Measurements from ENCODE around the gene KBTBD4.
"Not testable (repeated sequence)": the region's sequence is repeated elsewhere in the genome, so short reads cannot be mapped to it uniquely, and the experiment has no call there.

Gene KBTBD4

GRCh38 chr11:47589977-47590861 lies 11.4 kb upstream of the KBTBD4 start:
- DNase-seq (ENCODE audit: low read depth in 3 of 3), result no peak

GRCh38 chr11:47589584-47589976 lies 10.8 kb upstream of the KBTBD4 start:
- DNase-seq (ENCODE audit: low read depth in 3 of 3), result no peak

GRCh38 chr11:47589118-47589517 lies 10.3 kb upstream of the KBTBD4 start:
- DNase-seq (ENCODE audit: low read depth in 3 of 3), result no peak

GRCh38 chr11:47587723-47588326 lies 9.1 kb upstream of the KBTBD4 start:
- DNase-seq (ENCODE audit: low read depth in 3 of 3), result no peak

- DNase-seq (ENCODE audit: low read depth in 3 of 3), result no peak
Measured at GRCh38 chr11:47587039-47587716, 8.4 kb upstream of the KBTBD4 start.

- no peak for DNase-seq (ENCODE audit: low read depth in 3 of 3)
Measured at GRCh38 chr11:47586098-47586855, 7.5 kb upstream of the KBTBD4 start, which contains the start of gene FAM180B. TSS of gene FAM180B (plus strand) at chr11:47586678. CDS start at chr11:47586769, 91 bp downstream.

- DNase-seq (ENCODE audit: low read depth in 3 of 3), result no peak
Measured at GRCh38 chr11:47583844-47584243, 5.1 kb upstream of the KBTBD4 start.

- DNase-seq (ENCODE audit: low read depth in 3 of 3), result no peak
Measured at GRCh38 chr11:47577460-47578041, 1.2 kb downstream of the KBTBD4 start.

GRCh38 chr11:47573321-47573720 lies 5.4 kb downstream of the KBTBD4 start:
- no peak for DNase-seq (ENCODE audit: low read depth in 3 of 3)

- no peak for DNase-seq (ENCODE audit: low read depth in 3 of 3)
Measured at GRCh38 chr11:47572715-47573255, 6.0 kb downstream of the KBTBD4 start.

- DNase-seq (ENCODE audit: low read depth in 3 of 3), result no peak
Measured at GRCh38 chr11:47571895-47572294, 6.9 kb downstream of the KBTBD4 start.

GRCh38 chr11:47571357-47571729 lies 7.4 kb downstream of the KBTBD4 start:
- DNase-seq (ENCODE audit: low read depth in 3 of 3), result no peak

GRCh38 chr11:47570651-47571356 lies 8.0 kb downstream of the KBTBD4 start:
- no peak for DNase-seq (ENCODE audit: low read depth in 3 of 3)

GRCh38 chr11:47569646-47570045 lies 9.1 kb downstream of the KBTBD4 start:
- no peak for DNase-seq (ENCODE audit: low read depth in 3 of 3)

GRCh38 chr11:47566149-47566698 lies 12.5 kb downstream of the KBTBD4 start:
- DNase-seq (ENCODE audit: low read depth in 3 of 3), result no peak

- DNase-seq (ENCODE audit: low read depth in 3 of 3), result peak; percentile 40 to 68 (median 46)
Measured at GRCh38 chr11:47565340-47566148, 13.2 kb downstream of the KBTBD4 start, which contains the start of gene PTPMT1. TSS of gene PTPMT1 (plus strand) at chr11:47565599. CDS start at chr11:47565623, 24 bp downstream.

GRCh38 chr11:47564933-47565339 lies 13.8 kb downstream of the KBTBD4 start:
- no peak for DNase-seq (ENCODE audit: low read depth in 3 of 3)

GRCh38 chr11:47564366-47564765 lies 14.4 kb downstream of the KBTBD4 start:
- not testable (repeated sequence) for DNase-seq (ENCODE audit: low read depth in 3 of 3)

GRCh38 chr11:47562393-47562792 lies 16.4 kb downstream of the KBTBD4 start:
- DNase-seq (ENCODE audit: low read depth in 3 of 3), result not testable (repeated sequence)
